GM12892 (cell line): ENCODE data around the gene AKAP1.

Experiments used
- POLR2A ChIP-seq: IDR thresholded peaks from 2 replicates; pipeline ENCODE4 v1.6.1; 2011; ENCODE audit warnings: low read depth, low read length, control low read depth
- POLR2AphosphoS5 ChIP-seq: IDR thresholded peaks from 2 replicates; pipeline ENCODE4 v1.6.1; 2011; ENCODE audit warnings: low read depth, low read length, control low read depth
- TAF1 ChIP-seq: IDR thresholded peaks from 2 replicates; pipeline ENCODE4 v1.6.1; 2011; ENCODE audit warnings: low read depth, mild to moderate bottlenecking, control low read depth, low read length, borderline replicate concordance

GRCh38 chr17:57151798-57152197 is 66.8 kb downstream of the AKAP1 start:
- TF ChIP-seq TAF1 (no peak), POLR2A (no peak), POLR2AphosphoS5 (no peak)
